Suprapubic skin (tissue), 3 donors: ENCODE results near the gene JUP.

Experiments
- CTCF ChIP-seq, 2 donors: fragments of 200-600 bp in 1 of 2; fragments of 450-650 bp in 1 of 2; sonication (generic) in 1 of 2; IDR thresholded peaks; one replicate each; pipeline ENCODE4 v1.5.1; 2016 to 2019; ENCODE audit warnings: antibody characterized with exemption in 2 of 2, mild to moderate bottlenecking in 1 of 2, moderate library complexity in 1 of 2
- EP300 ChIP-seq: sonication (generic); formaldehyde crosslinking; IDR thresholded peaks from one replicate; pipeline ENCODE4 v1.6.1; 2017; ENCODE audit warnings: antibody characterized with exemption
- POLR2A ChIP-seq, 2 donors: fragments of 450-650 bp; IDR thresholded peaks; one replicate each; pipeline ENCODE4 v1.6.1; 2017; ENCODE audit warnings: antibody characterized with exemption in 2 of 2, mild to moderate bottlenecking in 2 of 2, moderate library complexity in 2 of 2

- TF ChIP-seq CTCF (IDR thresholded peaks at IDR 0.05) (no peak), EP300 (no peak), POLR2A (IDR thresholded peaks at IDR 0.05) (no peak)
These were observed 53.0 kb downstream of the JUP start for GRCh38 chr17:41733348-41734138.
